ENCODE measurements around the gene EYS.

EYS gene

DNA sequence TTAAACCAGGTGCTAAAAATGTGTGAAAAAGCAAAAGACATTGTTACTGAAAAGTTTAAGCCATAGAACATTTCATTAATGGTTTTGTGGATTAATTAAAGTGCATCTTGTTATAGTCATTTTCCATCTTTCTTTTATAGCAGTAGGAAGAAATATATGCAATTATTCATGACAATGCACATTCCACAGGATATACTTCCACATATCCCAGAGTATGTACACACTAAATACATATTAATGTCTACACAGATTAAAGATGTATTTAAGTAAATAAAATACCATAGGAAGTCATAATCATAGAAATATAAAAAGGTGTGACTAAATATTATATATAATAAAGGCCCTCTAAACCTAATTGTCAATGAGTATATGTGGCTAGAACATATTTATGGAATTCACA is 1492.7 kb downstream of the EYS start:
- DNase-seq, result no peak

DNA sequence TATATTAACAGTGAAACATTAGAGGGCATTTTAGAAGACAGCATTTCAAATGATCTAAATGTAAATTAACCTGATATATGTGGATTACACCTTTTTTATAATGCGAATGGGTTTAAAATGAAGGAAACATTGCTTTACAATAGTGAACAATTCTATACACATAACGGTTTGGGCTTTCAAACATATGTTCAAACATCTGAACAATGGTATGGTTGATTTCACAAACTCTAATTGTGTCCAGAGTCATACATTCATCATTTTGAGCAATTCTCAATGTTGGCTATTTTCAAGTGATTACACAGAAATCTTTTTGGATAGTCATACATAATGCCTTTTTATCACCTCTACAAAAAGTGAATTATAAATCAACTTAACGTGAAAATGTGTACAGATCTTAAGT is 1493.3 kb downstream of the EYS start:
- no peak for DNase-seq

DNA sequence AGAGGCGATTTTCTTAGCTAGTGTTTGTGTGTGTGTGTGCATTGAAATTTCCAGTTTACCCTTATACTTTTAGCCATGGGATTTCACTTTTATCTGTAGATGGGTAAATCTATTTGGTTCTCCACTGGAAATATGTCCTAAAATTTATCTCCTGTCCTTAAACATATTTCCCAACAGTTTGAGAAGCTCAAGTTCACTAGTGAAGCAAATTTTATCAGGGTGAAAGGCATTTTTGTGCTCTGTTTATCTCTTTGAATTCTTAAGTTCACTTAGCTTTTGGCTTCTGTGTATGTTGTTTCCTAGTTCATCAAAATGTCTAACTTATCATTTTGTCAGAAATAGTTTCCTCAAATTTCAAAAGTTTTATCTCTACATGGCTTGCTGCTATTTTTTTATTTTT is 1509.8 kb downstream of the EYS start:
- no peak for DNase-seq

DNA sequence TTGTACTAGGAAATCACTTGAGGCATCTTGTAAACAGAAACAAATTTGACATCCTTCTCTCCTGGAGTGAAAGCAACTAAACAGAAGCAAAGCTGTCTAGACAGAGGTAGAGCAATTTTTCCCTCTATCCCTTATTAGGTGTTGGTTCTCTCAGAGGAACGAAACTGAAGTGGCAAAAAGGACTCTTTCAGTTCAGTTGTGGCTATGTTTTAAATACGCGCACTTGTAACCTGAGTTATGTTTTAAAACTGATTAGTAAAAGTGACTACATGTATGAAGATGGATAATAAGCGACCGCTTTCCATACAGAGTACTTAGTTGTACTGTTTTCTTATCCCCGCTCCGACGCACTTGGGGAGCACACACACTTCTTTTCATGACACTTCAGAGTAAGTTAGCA is 1520.4 kb downstream of the EYS start:
- no peak for DNase-seq

DNA sequence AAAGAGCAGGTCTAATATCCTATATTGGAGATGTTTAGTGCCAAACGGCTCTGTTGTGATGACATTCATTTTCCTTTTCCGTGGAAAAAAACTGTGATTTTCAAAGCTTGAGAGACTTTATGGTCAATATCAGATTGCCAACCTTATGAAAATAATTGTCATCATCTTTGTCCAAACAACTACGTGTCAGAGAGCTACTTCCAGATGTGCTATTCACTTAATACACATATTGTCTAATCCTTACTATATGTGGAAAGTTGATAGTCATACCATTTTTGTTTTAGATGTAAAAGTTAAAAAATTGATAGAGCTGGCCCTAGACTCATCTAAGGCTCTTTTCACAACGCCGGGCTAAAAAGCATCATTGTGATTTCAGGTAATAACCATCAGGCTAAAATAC is 1521.4 kb downstream of the EYS start:
- no peak for DNase-seq

DNA sequence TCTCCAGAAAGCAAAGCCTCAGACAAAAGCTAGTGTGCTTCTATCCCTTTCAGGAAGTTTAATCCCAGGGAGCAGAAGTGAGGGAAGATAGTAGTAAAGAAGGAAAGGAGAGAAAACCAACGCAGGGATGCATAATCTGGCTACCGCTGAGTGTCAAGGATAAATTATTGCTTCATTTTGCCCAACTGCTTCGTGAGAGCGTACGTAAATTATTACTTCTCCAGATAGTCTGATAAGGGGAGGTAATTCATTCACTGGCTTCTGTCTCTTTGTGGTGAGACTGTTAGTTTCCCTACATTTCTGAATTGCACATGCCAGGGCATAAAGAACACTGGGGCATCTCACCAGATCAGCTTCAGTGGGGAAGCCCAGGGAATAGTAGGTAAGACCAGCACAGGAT is 1531.7 kb downstream of the EYS start:
- DNase-seq, result no peak

DNA sequence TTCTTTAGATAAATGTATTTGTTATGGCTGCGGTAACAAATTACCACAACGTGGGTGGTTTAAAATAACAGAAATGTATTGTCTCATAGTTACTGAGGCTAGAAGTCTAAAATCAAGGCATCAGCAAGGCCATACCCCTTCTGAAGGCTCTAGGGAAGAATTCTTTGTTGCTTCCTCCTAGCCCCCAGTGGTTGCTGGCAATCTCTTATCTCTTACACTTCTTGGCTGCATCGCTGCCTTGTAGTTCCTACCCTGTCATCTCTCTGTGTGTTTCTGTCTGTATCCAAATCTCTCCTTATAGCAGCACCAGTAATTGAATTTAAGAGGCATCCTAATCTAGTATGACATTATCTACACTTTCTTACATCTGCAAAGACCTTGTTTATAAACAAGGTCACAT is 1536.7 kb downstream of the EYS start:
- no peak for DNase-seq

DNA sequence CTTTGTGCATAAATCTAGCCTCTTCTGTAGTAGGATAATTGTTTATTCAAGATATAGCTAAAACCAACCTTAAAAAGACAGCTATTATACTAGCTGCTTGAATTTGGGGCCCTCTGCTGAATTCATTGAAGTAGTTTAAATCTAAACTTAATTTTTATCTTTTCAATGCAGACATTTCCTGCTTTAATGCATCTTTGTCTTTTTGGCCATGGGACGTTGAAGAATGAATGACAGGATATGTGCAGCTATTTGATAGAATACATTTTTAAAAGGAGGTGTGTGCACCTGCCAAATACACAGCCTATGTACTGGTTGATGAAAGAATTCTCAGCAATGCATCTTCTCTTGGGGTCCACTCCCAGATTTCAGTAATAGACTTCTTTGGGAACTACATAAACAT is 1546.5 kb downstream of the EYS start:
- no peak for DNase-seq

DNA sequence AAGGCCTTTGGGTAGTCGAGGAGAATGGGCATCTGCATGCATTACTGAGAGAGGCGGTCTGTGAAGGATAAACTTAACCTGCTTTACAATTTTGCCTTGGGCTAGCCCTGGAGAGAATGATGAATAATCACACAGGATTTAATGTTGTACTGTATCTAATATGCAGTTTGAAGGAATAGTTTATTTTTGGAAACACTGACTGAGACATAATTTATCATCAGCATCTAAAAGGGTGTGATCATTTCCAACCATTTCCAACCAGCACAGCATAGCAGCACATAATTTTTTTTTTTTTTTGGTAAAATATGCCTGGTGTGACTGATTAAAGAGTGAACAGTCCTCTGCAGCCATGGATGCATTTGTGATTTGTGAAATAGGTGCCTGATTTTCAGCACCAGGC is 1552.0 kb downstream of the EYS start:
- no peak for DNase-seq

DNA sequence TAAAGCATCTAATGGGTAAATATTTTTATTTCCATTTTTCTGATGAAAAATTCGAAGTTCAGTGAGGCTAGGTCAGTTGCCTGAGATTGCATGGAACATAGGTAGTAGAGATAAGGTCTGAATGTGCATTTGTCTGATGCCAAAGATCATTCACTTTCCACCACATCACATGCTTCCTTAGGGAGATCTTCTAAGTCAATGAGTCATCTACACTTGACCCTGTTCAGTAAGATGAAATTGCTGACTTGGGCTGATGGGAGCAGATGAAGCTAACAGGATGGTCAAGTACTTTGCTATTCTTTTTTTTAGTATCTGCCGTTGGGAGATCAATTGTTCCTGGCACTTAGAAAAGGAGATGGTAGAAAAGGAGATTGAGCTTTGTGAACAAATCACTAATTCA is 1560.2 kb downstream of the EYS start:
- no peak for DNase-seq

DNA sequence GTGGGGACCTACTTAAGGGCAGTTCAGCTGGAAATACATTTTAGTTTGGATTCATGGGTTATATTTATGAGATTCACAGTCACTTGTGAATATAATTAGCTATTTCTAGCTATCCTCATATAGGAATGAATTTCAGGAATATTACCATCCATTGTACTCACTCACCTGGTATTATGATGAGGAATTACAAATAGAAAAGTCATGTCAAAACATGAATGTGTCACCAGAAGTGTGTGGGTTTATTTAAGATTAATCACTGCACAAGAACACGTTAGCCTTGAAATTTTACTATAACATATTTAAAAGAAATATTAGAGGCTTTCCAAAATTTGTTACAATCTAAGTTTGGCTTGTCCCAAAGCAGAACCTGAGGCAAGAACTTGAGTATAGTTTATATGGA is 1560.9 kb downstream of the EYS start:
- no peak for DNase-seq

DNA sequence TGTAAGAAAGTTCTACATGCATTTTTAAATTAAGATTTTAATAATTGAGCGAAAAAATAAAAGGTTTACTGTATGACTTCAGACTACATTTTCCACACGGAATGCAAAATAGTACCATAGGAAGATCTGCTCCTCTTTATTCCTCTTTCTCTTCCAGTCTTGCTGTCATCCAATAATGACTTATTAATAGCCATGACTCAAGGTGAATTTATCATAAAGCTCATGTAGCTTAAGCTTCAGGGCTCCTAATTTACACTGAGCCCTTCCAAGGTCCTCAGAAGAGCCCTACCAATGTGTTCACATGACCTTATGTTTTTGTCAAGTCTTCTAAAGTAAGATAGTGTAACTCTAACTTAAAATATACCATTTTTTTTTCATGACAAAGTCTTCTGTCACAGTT is 1561.4 kb downstream of the EYS start:
- DNase-seq, result no peak

DNA sequence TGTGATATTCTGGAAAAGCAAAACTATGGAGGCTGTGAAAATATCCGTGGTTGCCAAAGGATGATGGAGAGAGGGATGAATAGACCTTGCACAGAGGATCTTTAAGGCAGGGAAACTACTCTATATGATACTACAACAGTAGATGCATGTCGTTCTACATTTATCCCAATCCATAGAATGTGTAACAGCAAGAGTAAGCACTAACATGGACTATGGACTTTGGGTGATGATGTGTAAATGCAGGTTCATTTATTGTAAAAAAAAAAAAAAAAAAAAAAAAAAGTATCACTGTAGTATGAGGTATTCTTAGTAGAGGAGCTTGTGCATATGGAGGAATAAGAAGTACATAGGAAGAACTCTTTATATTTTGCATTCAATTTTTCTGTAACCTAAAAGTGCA is 1563.9 kb downstream of the EYS start:
- DNase-seq, result no peak

DNA sequence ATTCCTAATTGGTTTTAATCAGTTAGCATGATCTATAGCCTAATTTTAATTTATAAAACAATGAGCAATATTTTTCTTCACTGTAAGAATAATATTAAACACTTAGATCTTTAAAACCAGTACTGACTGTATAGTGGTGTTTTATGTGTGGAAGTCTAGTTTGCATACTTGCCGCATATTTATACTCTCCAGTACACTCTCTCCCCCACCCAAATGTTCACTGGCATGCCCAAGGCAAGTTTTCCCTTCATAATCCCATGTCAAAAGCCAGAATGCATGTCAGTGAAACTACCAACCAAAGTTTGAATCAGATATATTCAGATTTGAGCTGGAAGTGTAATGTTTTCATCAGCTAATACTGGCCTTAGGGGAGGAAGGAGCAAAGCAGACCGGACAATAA is 1565.3 kb downstream of the EYS start:
- no peak for DNase-seq

DNA sequence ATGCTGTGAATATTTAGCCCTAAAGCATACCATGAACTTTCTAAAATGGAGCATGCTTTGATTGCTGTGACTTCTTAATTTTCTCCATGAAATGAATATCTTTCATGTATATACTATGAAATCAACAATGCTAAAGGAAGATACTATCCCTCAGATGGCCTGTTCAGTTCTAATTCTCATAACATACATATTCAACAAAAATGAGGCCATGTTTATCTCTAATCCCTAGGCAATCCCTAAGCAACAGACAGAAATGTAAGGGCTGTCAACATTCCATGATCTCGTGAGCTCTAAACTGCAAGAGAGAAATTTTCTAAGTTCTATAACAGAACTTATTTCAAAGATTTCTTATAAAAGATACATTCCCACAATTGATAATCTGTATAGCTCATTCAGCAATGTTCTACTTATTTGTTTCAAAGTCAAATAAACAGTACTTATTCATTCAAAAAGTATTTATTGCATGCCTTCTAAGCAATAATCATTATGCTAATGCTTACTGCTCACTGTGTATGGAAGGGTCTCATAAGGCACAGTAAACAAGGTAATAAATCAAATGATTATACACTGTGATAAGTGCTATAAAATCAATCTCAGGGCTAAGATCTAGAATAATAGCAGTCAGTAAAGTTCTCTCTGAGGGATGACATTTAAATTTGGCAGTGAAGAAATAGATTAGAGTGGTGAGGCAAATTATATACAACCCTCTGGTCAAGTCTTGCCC is 1578.6 kb downstream of the EYS start:
- no peak for DNase-seq

DNA sequence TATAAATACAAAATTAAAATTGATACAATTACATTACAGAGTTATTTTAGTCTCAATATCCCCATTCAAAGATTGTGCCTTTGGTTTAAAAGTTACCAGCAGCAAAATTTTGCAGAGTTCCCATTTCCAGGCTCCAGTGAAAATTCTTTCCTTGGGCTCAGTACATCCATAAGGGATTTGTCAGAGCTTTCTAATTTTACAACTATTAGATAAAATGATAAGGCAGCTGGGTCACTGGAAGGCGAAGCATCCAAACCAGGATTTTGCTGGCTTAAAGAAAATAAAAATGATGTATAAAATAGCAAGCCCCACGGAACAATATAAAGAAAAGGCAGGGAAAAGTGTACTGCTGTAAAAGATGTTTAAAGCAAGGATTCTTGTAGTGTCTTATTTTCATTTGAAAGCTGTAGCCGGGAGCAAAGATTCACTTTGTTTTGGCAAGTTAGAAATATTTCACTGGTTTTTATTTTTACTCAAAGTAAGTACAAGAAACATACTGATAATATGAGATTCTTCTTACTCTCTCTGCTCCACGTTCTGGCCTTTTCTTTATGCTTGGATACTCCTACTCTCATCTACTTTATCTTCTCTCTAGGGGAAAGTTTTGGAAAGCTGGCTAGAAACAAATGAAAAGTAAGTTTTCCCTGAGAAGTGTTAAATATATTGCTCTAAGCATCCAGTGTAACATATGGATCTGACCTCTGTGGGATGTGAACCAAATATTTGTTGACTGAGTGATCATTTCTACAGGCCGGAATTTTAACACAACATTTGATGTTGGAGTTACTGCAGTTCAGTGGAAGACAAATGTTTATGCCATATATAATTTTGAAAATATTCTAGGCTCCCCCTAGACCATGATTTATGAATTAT is 1583.0 kb downstream of the EYS start:
- no peak for DNase-seq

DNA sequence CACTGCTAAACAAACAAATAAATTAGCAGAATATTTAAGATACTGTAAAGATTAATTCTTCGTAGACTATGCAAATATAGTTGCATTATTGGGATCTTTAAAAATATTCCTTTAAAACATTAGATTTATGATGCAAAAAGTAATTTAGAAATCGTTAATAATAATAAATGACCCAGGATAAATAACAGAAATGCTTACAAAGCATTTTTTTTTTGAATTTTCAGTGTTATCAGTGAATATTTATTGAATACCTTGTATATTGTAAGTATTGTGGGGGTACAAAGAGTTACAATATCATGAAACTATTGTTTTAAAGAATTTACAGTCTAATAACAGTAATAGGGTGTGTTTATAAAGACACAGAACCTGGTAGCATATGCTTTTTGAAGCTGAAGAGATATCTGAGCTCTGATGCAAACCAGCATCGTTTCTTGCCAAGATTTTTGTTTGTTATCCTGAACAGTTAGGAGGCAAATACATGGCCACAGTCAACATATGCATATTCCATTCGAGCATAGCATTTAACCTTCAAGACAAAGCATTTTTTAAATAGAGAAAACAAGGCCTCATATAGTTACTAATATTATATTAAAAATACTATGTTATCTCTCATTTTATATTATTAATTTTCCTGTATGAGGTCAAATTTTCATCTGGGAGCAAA is 1584.2 kb downstream of the EYS start:
- DNase-seq, result no peak

DNA sequence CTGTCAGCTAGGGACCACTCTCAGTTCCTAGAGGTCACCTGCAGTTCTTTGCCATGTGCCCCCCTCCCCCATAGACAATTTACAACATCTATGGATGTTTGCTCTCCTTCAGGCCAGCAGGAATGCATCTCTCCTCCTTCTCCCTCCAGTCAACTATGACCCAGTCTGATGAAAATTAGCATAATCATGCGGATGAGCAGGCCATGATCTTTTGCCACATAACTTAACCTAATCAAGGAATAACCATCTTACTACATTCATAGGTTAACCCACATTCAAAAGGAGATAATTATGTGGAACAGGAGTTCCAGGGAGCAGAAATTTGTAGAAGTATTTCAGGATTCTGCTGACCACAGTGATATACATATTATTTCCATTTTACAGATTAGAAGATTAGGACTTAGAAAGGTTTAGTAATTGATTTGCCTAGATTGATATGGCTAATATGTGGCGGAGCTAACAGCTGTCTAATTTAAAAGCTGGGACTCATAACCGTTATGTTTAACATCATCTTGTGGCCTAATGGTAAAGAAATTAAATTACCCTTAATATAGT is 1585.9 kb downstream of the EYS start:
- no peak for DNase-seq

DNA sequence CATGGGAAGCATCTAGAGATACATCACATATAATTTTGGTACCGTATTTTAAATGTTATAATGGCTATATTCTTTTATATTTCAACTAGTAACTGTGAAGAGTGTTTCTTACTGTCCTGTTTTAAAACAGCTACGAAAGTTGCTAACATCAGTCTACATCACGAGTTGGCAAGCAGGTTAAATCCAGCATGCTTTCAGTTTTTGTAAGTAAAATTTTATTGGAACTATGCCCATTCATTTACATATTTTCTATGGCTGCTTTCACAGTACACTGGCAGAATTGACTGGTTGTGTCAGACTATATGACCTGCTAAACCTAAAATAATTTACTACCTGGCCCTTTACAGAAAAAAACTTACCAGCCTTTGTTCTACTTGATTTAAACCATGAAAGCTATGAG is 1593.3 kb downstream of the EYS start:
- DNase-seq, result no peak

DNA sequence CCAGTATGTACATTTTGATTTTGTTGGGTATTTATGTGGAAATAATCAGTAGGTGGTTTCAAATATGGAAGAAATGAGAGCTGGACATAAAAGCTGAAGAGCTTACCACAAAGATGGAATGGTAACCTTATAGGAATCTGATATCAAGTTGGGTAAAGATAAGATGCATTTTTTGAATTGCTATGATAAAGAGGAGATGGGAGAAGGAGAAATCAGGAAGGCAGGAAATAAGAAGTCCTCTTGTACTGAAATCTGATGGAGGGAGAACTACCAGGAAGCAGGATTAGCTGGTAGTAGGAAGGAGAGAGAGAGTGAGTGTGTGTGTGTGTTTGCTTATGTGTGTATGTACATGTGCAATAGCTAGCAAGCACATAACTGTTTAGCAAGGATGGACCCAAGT is 1603.0 kb downstream of the EYS start:
- no peak for DNase-seq

DNA sequence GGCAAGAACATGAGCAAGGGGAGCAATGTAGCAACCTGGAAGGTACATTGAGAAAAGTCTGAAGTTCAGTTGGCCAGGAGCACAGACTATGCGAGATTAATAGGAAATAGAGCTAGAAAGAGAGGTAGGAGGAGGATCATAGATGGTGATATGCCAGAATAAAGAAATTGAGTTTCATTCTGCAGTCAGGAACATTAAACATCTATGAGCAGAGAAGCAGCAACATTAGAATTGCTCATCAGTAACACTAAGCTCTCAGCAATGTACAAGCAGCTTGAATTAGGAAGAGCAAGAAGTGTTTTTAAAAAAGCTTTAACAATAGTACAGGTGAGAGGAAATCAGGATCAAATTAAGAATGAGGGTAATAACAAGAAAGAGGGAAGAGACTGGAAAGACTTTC is 1603.5 kb downstream of the EYS start:
- no peak for DNase-seq

DNA sequence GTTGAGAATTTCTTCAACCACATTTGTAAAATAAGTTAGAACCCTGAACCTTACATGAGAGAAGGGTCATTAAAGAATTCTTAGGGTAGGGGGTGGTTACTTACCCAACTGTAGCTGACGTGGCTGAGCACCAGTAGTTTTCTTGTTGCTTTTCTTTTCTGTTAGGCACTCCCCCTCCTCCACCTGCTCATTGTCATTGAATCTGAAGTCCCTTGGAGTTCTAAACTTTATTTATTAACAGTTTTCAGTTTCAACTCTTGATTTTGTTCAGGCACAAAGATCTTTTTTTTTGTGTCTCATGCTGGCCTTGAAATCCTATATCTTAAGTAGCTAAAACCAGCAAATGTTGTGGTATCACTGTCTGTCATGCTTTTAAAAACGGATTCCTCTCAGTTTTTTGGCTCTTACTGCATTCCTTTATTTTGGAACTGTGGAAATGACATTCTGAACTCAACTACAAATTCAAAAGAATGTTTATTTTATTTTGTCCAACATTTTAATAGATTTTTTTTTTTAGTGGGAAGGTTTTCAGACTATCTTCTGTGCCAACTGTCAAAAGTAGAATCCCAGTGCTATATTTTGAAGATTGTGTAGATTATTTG is 1606.2 kb downstream of the EYS start:
- no peak for DNase-seq

DNA sequence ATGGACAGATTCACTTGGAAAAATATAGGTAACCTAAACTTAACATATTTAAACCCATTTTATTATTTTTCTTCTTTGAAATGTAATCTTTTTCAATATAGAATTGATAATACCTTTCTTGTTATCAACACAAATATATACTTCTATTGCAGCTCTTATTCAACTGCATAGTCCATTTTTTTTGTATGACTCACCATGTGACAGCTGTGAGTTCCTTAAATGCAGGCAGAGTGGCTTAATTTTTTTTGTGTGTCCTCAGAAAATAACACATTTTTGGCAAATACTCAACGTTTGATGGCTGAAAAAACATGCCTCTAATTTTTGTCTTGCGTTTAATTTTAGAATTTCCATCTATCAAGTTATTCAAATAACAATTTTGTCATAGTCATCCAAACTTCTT is 1616.7 kb downstream of the EYS start:
- no peak for DNase-seq
